ENCODE data around the gene UBASH3A. TPM values are rescaled to one million over a fixed set of nuclear protein-coding genes. Genes with fewer than 3 reads are reported as not detected.

The UBASH3A gene
- total RNA-seq, 3 donors from 2014 or later (not counting 1 experiment from before 2014, with no cell fraction given), result 0.66 to 5.0 (median 2.0) TPM

DNA sequence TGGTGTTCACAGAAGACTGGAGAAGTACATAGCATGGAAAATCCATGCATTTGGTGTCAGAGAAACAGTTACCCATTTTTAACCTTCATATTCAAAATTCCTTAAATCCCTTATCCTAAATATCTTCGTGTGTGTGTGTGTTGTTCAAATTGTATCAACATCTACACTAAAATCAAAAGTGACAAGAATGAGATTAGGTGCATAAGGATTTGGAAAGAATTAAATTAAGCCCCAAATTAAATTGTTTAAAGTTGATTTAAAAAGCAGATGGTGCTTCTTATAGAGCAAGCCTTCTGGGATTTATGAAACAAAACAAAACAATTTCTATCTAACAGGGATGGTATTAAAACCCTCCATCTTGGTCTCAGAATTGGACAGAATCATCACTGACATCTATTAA is 87.6 kb downstream of the UBASH3A start:
- no peak for DNase-seq
- no peak for ATAC-seq
- H3K27me3 Mint-ChIP-seq (ENCODE audit: low read depth in 2 of 2), result peaks cover 17 to 20% of the 10 kb centered on the region in 2 donors
- intact Hi-C loops (cut with micrococcal nuclease), result no loop called here
- no CpG with 5 or more reads among the region's 1 CpG for WGBS (ENCODE audit: insufficient coverage)
- H3K27ac Mint-ChIP-seq, result no peak overlapping the region
- Histone ChIP-seq H3K9me3 (ENCODE audit: control insufficient read depth, insufficient read depth, low read length) (no peaks in the 10 kb centered on the region), H3K36me3 (ENCODE audit: control insufficient read depth, insufficient read depth, low read length) (no peaks in the 10 kb centered on the region), H3K4me1 (ENCODE audit: control insufficient read depth, insufficient read depth, low read length) (peaks cover 8% of the 10 kb centered on the region), H3K27ac (ENCODE audit: low read length) (no peak overlapping the region), H3K27me3 (ENCODE audit: control insufficient read depth, insufficient read depth, low read length) (no peaks in the 10 kb centered on the region), H3K4me3 (ENCODE audit: low read length) (no peak overlapping the region)
- no peak overlapping the region for H3K4me3 Mint-ChIP-seq
- peaks cover 6 to 7% of the 10 kb centered on the region in 2 donors for H3K4me1 Mint-ChIP-seq
- peaks cover 0 to 2% of the 10 kb centered on the region in 2 donors for H3K9me3 Mint-ChIP-seq
- no peak for TF ChIP-seq CTCF (IDR thresholded peaks at IDR 0.05)
- no peaks in the 10 kb centered on the region for H3K36me3 Mint-ChIP-seq

DNA sequence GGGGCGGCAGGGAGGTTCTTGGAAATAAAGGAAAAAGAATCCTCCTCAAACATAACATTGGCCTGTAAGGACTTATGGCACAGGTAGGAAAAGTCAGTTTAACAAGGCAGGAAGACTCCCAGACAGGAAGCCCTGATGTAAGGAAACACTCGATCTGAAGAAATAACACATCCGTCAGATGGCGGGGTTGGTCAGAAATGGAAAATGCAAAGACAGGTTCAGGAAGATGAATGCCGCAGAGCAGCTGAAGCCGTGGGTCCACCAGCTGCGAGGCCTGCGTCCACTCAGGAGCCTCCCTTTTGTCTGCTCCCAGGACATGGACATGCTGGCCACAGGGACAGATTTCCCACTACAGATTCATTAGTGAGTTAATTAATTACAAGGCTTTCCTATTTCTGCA is 88.5 kb downstream of the UBASH3A start:
- Mint-ChIP-seq H3K27me3 (ENCODE audit: low read depth in 2 of 2) (peaks cover 13 to 16% of the 10 kb centered on the region in 2 donors), H3K36me3 (no peaks in the 10 kb centered on the region), H3K9me3 (peaks cover 0 to 2% of the 10 kb centered on the region in 2 donors), H3K4me1 (peaks cover 12 to 14% of the 10 kb centered on the region in 2 donors), H3K27ac (no peak overlapping the region), H3K4me3 (no peak overlapping the region)
- Histone ChIP-seq H3K4me3 (ENCODE audit: low read length) (no peak overlapping the region), H3K4me1 (ENCODE audit: control insufficient read depth, insufficient read depth, low read length) (peaks cover 17% of the 10 kb centered on the region), H3K9me3 (ENCODE audit: control insufficient read depth, insufficient read depth, low read length) (no peaks in the 10 kb centered on the region), H3K36me3 (ENCODE audit: control insufficient read depth, insufficient read depth, low read length) (no peaks in the 10 kb centered on the region), H3K27ac (ENCODE audit: low read length) (no peak overlapping the region), H3K27me3 (ENCODE audit: control insufficient read depth, insufficient read depth, low read length) (no peaks in the 10 kb centered on the region)
- DNase-seq, result no peak
- WGBS (ENCODE audit: insufficient coverage), result 40% methylated on average over 7 of the region's 8 CpGs
- ATAC-seq, result no peak
- TF ChIP-seq CTCF (IDR thresholded peaks at IDR 0.05), result no peak
- intact Hi-C loops (cut with micrococcal nuclease), result no loop called here

- 86% methylated on average over 12 of the region's 13 CpGs for WGBS (ENCODE audit: insufficient coverage)
- H3K27me3 ChIP-seq (ENCODE audit: control insufficient read depth, insufficient read depth, low read length), result no peaks in the 10 kb centered on the region
- DNase-seq, result no peak
- no peak overlapping the region for H3K27ac ChIP-seq (ENCODE audit: low read length)
- peaks cover 13 to 15% of the 10 kb centered on the region in 2 donors for H3K4me1 Mint-ChIP-seq
- intact Hi-C loops (cut with micrococcal nuclease), result no loop called here
- no peak for TF ChIP-seq CTCF (IDR thresholded peaks at IDR 0.05)
- H3K9me3 Mint-ChIP-seq, result peaks cover 0 to 2% of the 10 kb centered on the region in 2 donors
- H3K4me3 ChIP-seq (ENCODE audit: low read length), result no peak overlapping the region
- no peaks in the 10 kb centered on the region for H3K36me3 Mint-ChIP-seq
- H3K27me3 Mint-ChIP-seq (ENCODE audit: low read depth in 2 of 2), result peaks cover 5 to 10% of the 10 kb centered on the region in 2 donors
- H3K36me3 ChIP-seq (ENCODE audit: control insufficient read depth, insufficient read depth, low read length), result no peaks in the 10 kb centered on the region
- H3K9me3 ChIP-seq (ENCODE audit: control insufficient read depth, insufficient read depth, low read length), result no peaks in the 10 kb centered on the region
- ATAC-seq, result no peak
- no peak overlapping the region for H3K27ac Mint-ChIP-seq
- H3K4me1 ChIP-seq (ENCODE audit: control insufficient read depth, insufficient read depth, low read length), result peaks cover 17% of the 10 kb centered on the region
- H3K4me3 Mint-ChIP-seq, result no peak overlapping the region
Measured at GRCh38 chr21:42493109-42494060, 89.7 kb downstream of the UBASH3A start.
